Measurements from ENCODE around the gene MAGED1.
"Not testable (repeated sequence)": the region's sequence is repeated elsewhere in the genome, so short reads cannot be mapped to it uniquely, and the experiment has no call there.

Gene MAGED1

GRCh38 chrX:51896626-51897025 lies 3.2 kb downstream of the MAGED1 start:
- no peak for DNase-seq

DNA sequence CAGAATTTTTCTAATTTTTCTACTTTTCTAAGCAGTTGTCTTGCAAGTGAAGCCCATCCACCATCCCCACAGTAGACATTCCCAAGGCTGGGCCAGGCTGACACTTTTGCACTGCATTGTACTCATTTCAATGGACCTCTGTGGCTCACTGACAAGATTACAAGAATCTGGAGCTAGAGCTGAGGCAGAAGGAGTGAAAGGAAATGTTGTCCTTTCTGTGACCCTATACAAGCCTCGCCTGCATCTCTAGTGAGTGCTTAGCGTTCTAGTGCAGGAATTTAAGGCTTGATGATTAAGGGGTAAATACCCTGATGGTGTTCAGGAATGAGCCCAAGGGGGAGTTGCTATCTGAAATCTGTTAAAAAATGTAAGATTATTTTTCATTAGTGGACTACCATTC lies 6.3 kb downstream of the MAGED1 start:
- DNase-seq, result no peak

GRCh38 chrX:51902510-51903050 lies 9.2 kb downstream of the MAGED1 start:
- no peak for DNase-seq

GRCh38 chrX:51905152-51905551 lies 11.7 kb downstream of the MAGED1 start:
- not testable (repeated sequence) for DNase-seq

DNA sequence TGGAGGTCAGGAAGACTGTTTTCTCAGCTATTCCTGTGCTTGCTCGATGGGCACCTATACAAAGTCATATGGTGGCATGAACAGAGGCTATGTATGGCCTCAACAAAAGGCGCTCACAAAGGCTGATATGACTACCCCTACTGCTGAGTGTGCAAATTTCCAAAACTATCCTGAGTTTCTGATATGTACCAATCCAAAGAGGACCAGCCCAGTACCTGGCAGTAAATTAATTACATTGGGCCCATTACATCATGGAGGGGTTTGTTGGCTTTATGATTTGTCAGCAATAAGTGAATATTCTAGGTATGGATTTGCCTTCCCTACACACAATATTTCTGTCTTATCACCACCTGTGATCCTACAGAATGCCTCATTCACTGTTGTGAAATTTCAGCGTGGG lies 12.3 kb downstream of the MAGED1 start:
- DNase-seq, result no peak

DNA sequence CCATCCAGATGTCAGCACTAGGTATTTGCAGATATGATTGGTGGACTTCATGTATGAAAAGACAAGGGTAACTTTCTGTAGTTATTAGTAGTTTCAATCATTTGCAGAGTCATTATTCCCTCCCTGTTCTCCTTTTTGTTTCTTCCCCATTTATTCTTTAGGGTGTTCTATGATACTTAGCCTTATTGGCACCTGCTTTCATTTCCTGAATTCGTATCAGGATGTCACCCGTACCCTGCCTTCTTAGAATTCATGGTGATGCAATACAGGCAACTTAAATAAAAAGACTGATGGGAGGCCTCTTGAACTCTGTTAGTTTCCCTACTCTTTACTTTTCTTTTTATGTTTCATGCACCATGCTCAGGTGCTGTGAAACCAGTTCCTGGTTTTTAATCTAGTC lies 24.2 kb downstream of the MAGED1 start:
- DNase-seq, result no peak

DNA sequence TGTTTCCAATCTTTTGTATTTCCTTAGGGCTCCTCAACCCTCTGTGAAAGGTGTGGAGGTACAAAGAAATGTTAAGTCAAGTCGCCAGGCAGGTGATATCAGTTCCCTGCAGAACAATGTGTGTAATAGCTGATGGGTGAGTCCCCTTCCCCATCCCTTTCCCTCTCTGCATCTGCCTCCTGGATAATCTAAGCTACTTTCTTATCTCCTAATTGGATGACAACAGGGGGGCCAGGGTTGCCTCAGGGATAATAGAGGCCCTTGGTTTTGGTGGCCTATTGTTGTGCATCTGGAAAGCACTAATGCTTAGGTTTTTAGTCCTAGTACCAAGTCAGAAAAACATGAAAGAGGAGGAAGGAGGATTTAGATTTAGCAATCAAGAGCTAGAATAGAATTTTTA lies 29.1 kb downstream of the MAGED1 start:
- DNase-seq, result no peak

- DNase-seq, result no peak
These were observed 38.2 kb downstream of the MAGED1 start for GRCh38 chrX:51931566-51932150.

All from CD4-positive, alpha-beta T cell treated with Interleukin-10 for 1 hour (primary cell).